GM13976 (cell line): ENCODE measurements around the gene ZNF75A.
A peak's percentile ranks its signal among the peaks of the same experiment; 100 is the strongest.

Experiments used
- DNase-seq: peaks from one replicate; pipeline ENCODE4 v3.0.0; 2012; ENCODE audit warnings: low spot score
- in situ Hi-C: fragments of 300-500 bp; cut with MboI; formaldehyde crosslinking; loops from one replicate; pipeline ENCODE4 v1.12.0; 2022; ENCODE audit warnings: low sequenced_read_pairs, mixed read lengths, inconsistent platforms; ENCODE audit not compliant: unreplicated experiment
- TF ChIP-seq, protein P1 (sequence below): IDR thresholded peaks from 2 replicates; pipeline ENCODE4 v1.5.1; 2012; ENCODE audit warnings: borderline replicate concordance, mild to moderate bottlenecking; ENCODE audit not compliant: insufficient read depth; ENCODE audit errors: extremely low read depth, missing control alignments, control extremely low read depth

The ZNF75A gene

DNA sequence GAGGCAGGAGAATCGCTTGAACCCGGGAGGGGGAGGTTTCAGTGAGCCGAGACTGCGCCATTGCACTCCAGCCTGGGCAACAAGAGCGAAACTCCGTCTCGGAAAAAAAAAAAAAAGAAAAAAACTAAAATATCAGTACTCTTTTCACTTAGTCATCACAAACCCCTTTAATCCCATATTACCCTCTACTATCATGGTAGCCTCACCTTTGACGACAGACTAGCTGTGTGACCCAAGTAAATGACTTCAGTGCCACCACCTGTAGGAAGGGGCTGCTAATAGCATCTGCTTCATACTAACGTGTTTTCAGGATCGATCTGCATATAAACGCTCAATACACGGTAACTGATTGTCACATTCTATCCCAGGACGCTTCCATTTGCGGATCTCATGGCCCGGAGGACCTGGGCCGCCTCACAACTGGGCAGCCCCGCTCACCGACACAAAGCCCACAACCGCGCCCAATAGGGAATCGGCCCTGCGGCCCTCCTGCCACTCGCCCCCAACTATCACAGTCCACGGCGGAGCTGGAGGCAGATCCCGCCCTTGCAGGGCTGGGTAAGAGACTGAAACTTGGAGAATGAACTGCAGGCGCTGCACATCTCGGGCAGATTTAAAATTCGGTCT, 23.1 kb upstream of the ZNF75A start:
- in situ Hi-C loops, result no loop called here
- TF ChIP-seq, protein P1, sequence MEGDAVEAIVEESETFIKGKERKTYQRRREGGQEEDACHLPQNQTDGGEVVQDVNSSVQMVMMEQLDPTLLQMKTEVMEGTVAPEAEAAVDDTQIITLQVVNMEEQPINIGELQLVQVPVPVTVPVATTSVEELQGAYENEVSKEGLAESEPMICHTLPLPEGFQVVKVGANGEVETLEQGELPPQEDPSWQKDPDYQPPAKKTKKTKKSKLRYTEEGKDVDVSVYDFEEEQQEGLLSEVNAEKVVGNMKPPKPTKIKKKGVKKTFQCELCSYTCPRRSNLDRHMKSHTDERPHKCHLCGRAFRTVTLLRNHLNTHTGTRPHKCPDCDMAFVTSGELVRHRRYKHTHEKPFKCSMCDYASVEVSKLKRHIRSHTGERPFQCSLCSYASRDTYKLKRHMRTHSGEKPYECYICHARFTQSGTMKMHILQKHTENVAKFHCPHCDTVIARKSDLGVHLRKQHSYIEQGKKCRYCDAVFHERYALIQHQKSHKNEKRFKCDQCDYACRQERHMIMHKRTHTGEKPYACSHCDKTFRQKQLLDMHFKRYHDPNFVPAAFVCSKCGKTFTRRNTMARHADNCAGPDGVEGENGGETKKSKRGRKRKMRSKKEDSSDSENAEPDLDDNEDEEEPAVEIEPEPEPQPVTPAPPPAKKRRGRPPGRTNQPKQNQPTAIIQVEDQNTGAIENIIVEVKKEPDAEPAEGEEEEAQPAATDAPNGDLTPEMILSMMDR, result no peak
- no peak for DNase-seq

DNA sequence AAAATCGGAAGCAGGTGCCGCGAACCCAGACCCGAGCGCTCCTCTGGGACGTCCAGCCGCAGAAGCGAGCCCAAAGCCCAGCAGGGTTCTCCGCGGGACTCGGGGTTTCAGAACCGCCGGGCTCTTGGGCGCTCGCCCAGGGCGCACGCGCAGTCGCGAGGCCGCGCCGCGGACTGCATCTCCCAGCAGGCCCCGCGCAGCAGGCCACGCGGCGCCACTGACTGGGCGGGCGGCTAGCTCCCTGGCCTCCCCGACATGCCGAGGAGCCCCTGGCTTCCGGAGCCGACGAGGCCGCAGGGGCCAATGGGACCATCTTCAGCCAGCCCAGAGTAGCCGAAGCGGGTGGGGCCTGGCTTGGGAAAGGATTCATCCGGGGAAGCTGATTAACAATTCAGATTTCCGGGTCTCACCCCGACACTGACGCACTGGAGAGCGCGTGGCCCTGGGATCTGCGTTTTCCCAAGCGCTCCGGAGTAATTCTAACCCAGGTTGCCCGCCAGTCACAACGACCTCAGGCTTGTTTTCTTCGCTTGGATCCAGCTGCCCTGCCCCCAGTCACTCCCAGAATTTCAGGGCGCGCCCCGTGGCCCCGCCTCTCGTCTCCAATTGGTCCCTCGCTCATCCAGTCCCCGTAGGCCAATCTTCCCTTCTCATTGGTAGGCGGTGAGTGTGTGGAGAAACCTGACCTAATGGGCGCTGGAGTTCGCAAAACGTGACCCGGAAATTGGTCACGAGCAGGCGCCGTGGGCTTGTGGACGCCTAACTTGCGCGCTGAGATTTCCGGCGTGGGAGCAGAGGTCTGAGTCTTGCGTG, 22.4 kb upstream of the ZNF75A start, which contains the start of gene ZNF263:
Gene ZNF263, plus strand, starts transcription at position 762 of the 813 bp plus-strand sequence. CDS start 328 bp downstream, outside the sequence.
- in situ Hi-C loops, result no loop called here
- TF ChIP-seq, protein P1, result no peak

DNA sequence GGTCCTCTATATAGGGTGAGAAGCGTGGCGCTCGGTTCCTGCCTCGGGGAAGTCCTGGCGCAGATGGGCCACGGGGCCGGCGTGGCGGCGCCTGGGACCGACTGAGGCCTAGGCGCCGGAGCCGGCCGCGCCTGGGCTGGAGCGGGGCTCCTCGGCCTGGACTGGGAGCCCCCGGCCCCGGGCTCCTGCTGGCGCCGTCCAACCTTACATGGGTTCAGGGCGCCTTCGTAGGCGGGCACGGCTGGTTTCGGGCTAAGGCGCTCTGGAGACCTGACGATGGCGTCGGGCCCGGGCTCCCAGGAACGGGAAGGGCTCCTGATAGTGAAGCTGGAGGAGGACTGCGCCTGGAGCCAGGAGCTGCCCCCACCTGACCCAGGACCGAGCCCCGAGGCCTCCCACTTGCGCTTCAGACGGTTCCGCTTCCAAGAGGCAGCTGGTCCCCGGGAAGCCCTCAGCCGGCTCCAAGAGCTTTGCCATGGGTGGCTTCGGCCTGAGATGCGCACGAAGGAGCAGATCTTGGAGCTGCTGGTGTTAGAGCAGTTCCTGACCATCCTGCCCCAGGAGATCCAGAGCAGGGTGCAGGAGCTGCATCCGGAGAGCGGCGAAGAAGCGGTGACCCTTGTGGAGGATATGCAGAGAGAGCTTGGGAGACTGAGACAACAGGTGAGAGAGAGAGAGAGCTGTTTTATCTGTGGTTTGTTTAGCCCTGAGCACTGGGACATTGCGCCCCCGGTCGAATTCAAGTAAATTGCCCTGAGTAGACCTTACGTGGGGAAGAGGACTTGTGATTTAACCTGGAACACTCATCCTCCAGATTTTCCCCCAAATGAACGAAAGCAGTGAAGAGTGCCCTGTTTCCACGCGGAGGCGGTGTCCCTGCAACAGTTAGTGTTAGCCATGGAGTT, 21.5 kb upstream of the ZNF75A start:
- no peak for DNase-seq
- TF ChIP-seq, protein P1, result no peak
- in situ Hi-C loops, result no loop called here

More for the DNA sequence above, 22.4 kb upstream of the ZNF75A start, which contains the start of gene ZNF263:
- peak; percentile 98 for DNase-seq

DNA sequence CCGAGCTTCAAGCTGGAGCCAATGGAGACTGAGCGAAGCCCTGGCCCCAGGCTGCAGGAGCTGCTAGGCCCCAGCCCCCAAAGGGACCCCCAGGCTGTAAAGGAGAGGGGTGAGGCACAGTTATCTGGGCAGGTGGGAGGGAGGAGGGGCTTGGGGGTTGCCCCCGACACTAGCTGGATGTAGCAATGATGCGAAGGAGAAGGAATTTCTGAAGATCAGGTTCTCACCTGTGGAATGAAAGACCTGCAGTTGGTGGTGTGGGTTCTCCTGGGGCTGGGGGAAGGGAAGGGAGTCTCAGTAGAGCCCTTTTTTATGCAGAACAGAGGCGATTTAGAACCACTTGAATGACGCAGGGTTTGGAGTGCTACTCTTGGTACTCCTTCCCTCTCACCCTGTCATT, 20.2 kb upstream of the ZNF75A start:
- in situ Hi-C loops, result no loop called here
- DNase-seq, result no peak
- TF ChIP-seq, protein P1, result no peak

DNA sequence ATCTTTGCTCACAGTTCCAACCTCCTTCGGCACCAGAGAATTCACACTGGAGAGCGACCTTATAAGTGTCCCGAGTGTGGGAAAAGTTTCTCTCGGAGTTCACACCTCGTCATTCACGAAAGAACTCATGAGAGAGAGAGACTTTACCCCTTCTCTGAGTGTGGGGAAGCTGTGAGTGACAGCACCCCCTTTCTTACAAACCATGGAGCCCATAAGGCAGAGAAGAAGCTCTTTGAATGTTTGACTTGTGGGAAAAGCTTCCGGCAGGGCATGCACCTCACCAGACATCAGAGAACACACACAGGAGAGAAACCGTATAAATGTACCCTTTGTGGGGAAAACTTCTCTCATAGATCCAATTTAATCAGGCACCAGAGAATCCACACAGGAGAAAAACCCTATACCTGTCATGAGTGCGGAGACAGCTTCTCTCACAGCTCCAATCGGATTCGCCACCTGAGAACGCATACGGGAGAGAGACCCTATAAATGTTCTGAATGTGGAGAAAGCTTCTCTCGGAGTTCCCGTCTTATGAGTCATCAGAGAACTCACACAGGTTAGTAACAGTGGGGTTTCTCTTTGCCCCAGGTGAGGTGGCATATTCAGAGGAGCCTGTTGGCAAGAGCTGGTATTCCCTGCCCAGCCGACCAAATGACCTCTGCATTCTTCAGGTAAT, 15.2 kb upstream of the ZNF75A start:
- in situ Hi-C loops, result no loop called here

More for the DNA sequence above, 15.2 kb upstream of the ZNF75A start:
- TF ChIP-seq, protein P1, result no peak
- DNase-seq, result no peak
